Gastrocnemius medialis (tissue), 4 donors: ENCODE data around the gene SCRG1. TPM values are rescaled to one million over a fixed set of nuclear protein-coding genes. Genes with fewer than 3 reads are reported as not detected.

ENCODE experiments used
- ATAC-seq, 2 donors: fragments of 150-250 bp; one replicate each; pipeline ENCODE4 v1.9.1; 2016
- DNase-seq, 2 donors: peaks; one replicate each; pipeline ENCODE4 v3.0.0-alpha.2; 2019
- H3K27ac ChIP-seq, 4 donors: fragments of 200-600 bp; sonication (generic); 1 replicate in 1 of 4; 2 replicates in 3 of 4; pipeline ENCODE4 v1.5.1; 2016 to 2018; ENCODE audit warnings: mild to moderate bottlenecking in 2 of 4, moderate library complexity in 1 of 4
- H3K27me3 ChIP-seq, 3 donors: fragments of 200-600 bp; sonication (generic) in 2 of 3; 1 replicate in 1 of 3; 2 replicates in 2 of 3; pipeline versions ENCODE4 v1.5.1 to v1.6.0; 2016 to 2019; ENCODE audit warnings: mild to moderate bottlenecking in 1 of 3, moderate library complexity in 1 of 3
- H3K36me3 ChIP-seq, 2 donors: fragments of 200-600 bp; sonication (generic) in 1 of 2; one replicate each; pipeline ENCODE4 v1.5.1; 2017 to 2018
- H3K4me1 ChIP-seq, 2 donors: fragments of 200-600 bp; sonication (generic) in 1 of 2; one replicate each; pipeline ENCODE4 v1.5.1; 2016 to 2017; ENCODE audit warnings: mild to moderate bottlenecking in 2 of 2
- H3K4me3 ChIP-seq, 4 donors: fragments of 200-600 bp; sonication (generic) in 3 of 4; 1 replicate in 1 of 4; 2 replicates in 3 of 4; pipeline ENCODE4 v1.5.1; 2016 to 2019; ENCODE audit warnings: mild to moderate bottlenecking in 2 of 4
- H3K9me3 ChIP-seq, 3 donors: fragments of 200-600 bp; sonication (generic) in 2 of 3; 1 replicate in 1 of 3; 2 replicates in 2 of 3; pipeline ENCODE4 v1.5.1; 2016 to 2019
- CTCF ChIP-seq, 5 experiments: fragments of 450-650 bp in 3 of 5; fragments of 200-600 bp in 2 of 5; sonication (generic) in 2 of 5; IDR thresholded peaks in 4 of 5; conservative IDR thresholded peaks in 1 of 5; 1 replicate in 4 of 5; 2 replicates in 1 of 5; pipeline ENCODE4 v1.5.1; 2016 to 2019; ENCODE audit warnings: antibody characterized with exemption in 5 of 5, mild to moderate bottlenecking in 3 of 5, moderate library complexity in 3 of 5
- POLR2A ChIP-seq, 2 donors: fragments of 450-650 bp; IDR thresholded peaks; one replicate each; pipeline ENCODE4 v1.6.1; 2017; ENCODE audit warnings: antibody characterized with exemption in 2 of 2, mild to moderate bottlenecking in 2 of 2, moderate library complexity in 2 of 2
- in situ Hi-C, 4 donors: fragments of 200-750 bp; cut with MboI; loops; one replicate each; pipeline versions ENCODE4 v1.15.0 to v1.8.0; 2017; ENCODE audit warnings: low sequenced_read_pairs in 4 of 4
- intact Hi-C: fragments of 100-400 bp; cut with DNase I; formaldehyde crosslinking; loops from one replicate; pipeline ENCODE4 v1.15.1; 2023; ENCODE audit warnings: low total_unique reads
- total RNA-seq, 4 donors: library from RNA; depleted of rRNA; stranded (reverse); fragments of >200 nt; gene quantifications; one replicate each; pipeline versions ENCODE4 v1.1.0 to v1.2.3, GENCODE V29; 2016

Gene SCRG1
- total RNA-seq, 4 donors from 2014 or later: not detected

DNA sequence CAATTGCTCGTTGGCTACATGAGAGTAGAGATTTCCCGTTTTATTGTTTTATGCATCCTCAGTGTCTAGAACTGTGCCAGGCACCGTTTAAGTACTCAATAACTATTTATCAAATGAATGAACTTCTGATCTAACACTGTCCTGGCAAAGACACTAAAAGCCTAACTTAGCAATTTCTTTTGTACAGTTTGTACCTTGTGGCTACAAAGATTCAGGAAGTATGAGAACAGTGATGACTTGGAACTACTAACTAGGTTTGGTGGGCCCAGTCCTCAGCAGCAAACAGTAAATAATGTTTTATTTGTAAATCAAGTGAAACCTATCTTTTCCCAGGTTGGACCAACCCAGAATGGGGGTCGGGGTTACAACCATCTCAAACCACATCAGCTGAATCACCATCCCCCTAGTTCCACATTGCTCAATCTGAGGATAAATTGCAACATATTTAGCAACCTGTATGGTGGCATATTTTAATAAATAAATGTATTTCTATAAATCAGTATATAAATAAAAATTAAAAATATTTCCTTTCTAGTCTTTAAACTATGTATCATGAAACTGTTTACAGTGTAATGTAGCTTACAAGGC lies 12.3 kb upstream of the SCRG1 start:
- H3K27me3 ChIP-seq: no peaks in the 10 kb centered on the region
- TF ChIP-seq CTCF (IDR thresholded peaks at IDR 0.05 in 4 of 5, conservative IDR thresholded peaks at IDR 0.05 in 1 of 5) (no peak), POLR2A (IDR thresholded peaks at IDR 0.05) (no peak)
- no peaks in the 10 kb centered on the region for H3K9me3 ChIP-seq
- H3K4me1 ChIP-seq: no peaks in the 10 kb centered on the region
- H3K27ac ChIP-seq: no peak overlapping the region
- in situ Hi-C loops: loop anchor here (5.0 to 25.0 kb wide), 4 partner anchors 89 to 399 kb away; no protein-coding TSS in a partner anchor
- no peak for DNase-seq
- H3K36me3 ChIP-seq: no peaks in the 10 kb centered on the region
- H3K4me3 ChIP-seq: no peak overlapping the region
- intact Hi-C loops: no loop called here
- no peak for ATAC-seq

DNA sequence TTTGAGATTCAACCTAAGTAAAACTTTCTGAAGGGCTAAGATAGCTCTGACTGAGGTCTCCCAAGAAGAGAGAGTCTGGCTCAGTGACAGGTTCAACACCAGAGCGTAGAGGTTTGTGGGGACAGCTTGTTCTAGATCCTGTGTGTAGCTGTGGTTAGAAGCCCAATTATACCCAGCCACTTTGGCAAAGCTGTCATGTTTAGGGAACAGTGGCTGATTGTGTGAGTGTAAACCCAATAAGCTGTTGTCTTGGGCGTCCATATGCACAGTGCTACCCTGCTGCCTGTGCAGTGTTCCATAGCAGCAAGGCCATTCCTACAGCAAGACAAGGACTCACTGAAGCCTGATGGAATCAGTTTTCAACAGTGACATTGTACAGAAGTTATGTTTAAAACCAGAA lies 11.2 kb upstream of the SCRG1 start:
- TF ChIP-seq POLR2A (IDR thresholded peaks at IDR 0.05) (no peak), CTCF (IDR thresholded peaks at IDR 0.05 in 4 of 5, conservative IDR thresholded peaks at IDR 0.05 in 1 of 5) (no peak)
- Histone ChIP-seq H3K36me3 (no peaks in the 10 kb centered on the region), H3K9me3 (no peaks in the 10 kb centered on the region), H3K27me3 (no peaks in the 10 kb centered on the region), H3K4me1 (no peaks in the 10 kb centered on the region), H3K27ac (no peak overlapping the region), H3K4me3 (no peak overlapping the region)
- no peak for ATAC-seq
- in situ Hi-C loops (loop anchor here (5.0 to 25.0 kb wide), 4 partner anchors 88 to 398 kb away; no protein-coding TSS in a partner anchor), intact Hi-C loops (no loop called here)
- DNase-seq: no peak

DNA sequence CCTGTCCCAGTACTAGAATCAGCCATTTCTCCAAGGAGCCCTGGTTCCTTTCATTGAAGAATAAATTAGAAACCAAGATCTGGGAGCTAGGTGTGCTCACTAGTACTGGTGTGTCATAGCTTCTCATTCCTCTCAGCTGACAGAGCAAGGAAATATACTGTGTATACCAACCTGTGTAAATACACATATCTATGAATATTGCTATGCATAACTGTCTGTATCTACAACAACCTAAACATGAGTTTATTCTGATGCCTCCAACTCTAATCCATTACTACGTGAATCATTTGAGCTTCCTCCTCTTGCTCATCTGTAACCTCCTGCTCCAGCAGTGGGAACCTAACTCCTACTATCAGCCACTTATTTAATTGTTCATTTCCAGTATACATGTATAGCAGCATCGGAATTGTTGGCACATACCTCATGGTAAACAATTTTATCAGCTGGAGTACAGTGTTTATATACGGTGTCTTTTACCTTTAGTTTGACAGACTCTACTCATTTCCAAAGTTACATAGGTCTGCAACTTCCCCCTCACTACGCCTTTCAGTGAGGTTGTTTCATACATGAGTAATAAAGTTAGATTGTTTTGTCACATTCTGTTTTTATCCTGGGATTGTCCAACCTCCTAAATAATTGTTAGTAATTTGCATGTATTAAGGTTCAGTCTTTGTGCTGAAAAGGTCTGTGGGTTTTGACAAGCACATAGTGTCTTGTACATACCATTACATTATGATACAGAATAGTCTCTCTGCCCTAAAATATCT lies 7.1 kb upstream of the SCRG1 start:
- Histone ChIP-seq H3K27me3 (no peaks in the 10 kb centered on the region), H3K4me1 (no peaks in the 10 kb centered on the region), H3K27ac (no peak overlapping the region), H3K4me3 (no peak overlapping the region), H3K9me3 (no peaks in the 10 kb centered on the region), H3K36me3 (no peaks in the 10 kb centered on the region)
- DNase-seq: no peak
- TF ChIP-seq POLR2A (IDR thresholded peaks at IDR 0.05) (no peak), CTCF (IDR thresholded peaks at IDR 0.05 in 4 of 5, conservative IDR thresholded peaks at IDR 0.05 in 1 of 5) (no peak)
- intact Hi-C loops: no loop called here
- in situ Hi-C loops: loop anchor here in 3 of 4 donors (25.0 kb wide), 1 partner anchor 394 kb away; no protein-coding TSS in a partner anchor
- ATAC-seq: no peak

GRCh38 chr4:173404296-173404865 lies 5.5 kb upstream of the SCRG1 start:
- Histone ChIP-seq H3K4me3 (no peak overlapping the region), H3K27me3 (no peaks in the 10 kb centered on the region), H3K36me3 (no peaks in the 10 kb centered on the region), H3K4me1 (no peaks in the 10 kb centered on the region), H3K27ac (no peak overlapping the region), H3K9me3 (no peaks in the 10 kb centered on the region)
- in situ Hi-C loops: loop anchor here in 3 of 4 donors (25.0 kb wide), 1 partner anchor 392 kb away; no protein-coding TSS in a partner anchor
- intact Hi-C loops: no loop called here
- no peak for TF ChIP-seq POLR2A (IDR thresholded peaks at IDR 0.05)
- TF ChIP-seq CTCF (IDR thresholded peaks at IDR 0.05 in 4 of 5, conservative IDR thresholded peaks at IDR 0.05 in 1 of 5): no peak
- no peak for ATAC-seq
- no peak for DNase-seq
